Vagina (tissue), 2 donors: Measurements from ENCODE around the gene HYKK.

Source experiments
- POLR2A ChIP-seq, 2 donors: fragments of 450-650 bp; IDR thresholded peaks; one replicate each; pipeline ENCODE4 v1.6.1; 2017; ENCODE audit warnings: antibody characterized with exemption in 2 of 2, mild to moderate bottlenecking in 2 of 2, moderate library complexity in 2 of 2
- TF ChIP-seq, protein P1 (sequence below), 3 experiments: fragments of 450-650 bp in 2 of 3; fragments of 200-600 bp in 1 of 3; sonication (generic) in 1 of 3; IDR thresholded peaks; one replicate each; pipeline ENCODE4 v1.5.1; 2017 to 2019; ENCODE audit warnings: antibody characterized with exemption in 3 of 3, mild to moderate bottlenecking in 2 of 3, moderate library complexity in 2 of 3

DNA sequence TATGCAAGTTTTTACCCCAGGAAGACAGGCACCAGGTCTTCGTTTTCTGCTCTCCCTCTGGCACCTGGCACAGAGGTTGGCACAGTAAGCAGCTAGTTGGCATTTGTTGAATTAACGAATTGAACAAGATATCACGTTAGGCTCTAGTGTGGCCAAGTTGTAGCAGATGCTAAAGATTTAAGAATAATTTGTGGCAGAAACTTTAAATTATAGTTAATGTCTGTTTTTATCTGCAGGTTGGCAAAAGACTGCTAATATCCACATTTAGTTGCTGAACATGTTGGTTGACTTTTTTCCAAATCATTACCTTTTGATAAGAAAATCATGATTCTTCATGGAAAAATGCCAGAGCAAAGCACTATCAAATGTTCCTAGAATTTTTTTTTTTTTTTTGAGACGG, 66.0 kb downstream of the HYKK start:
- TF ChIP-seq, protein P1, sequence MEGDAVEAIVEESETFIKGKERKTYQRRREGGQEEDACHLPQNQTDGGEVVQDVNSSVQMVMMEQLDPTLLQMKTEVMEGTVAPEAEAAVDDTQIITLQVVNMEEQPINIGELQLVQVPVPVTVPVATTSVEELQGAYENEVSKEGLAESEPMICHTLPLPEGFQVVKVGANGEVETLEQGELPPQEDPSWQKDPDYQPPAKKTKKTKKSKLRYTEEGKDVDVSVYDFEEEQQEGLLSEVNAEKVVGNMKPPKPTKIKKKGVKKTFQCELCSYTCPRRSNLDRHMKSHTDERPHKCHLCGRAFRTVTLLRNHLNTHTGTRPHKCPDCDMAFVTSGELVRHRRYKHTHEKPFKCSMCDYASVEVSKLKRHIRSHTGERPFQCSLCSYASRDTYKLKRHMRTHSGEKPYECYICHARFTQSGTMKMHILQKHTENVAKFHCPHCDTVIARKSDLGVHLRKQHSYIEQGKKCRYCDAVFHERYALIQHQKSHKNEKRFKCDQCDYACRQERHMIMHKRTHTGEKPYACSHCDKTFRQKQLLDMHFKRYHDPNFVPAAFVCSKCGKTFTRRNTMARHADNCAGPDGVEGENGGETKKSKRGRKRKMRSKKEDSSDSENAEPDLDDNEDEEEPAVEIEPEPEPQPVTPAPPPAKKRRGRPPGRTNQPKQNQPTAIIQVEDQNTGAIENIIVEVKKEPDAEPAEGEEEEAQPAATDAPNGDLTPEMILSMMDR (IDR thresholded peaks at IDR 0.05) = no peak
- no peak for TF ChIP-seq POLR2A (IDR thresholded peaks at IDR 0.05)
